Tibial nerve (tissue), 4 donors: ENCODE data around the gene GRB10. TPM values are rescaled to one million over a fixed set of nuclear protein-coding genes. Genes with fewer than 3 reads are reported as not detected.

Source experiments
- DNase-seq, 2 donors: peaks; one replicate each; pipeline ENCODE4 v3.0.0-alpha.2; 2019; ENCODE audit warnings: low spot score in 2 of 2
- H3K27ac ChIP-seq, 4 donors: fragments of 200-600 bp; sonication (generic) in 3 of 4; one replicate each; pipeline ENCODE4 v1.5.1; 2017 to 2019; ENCODE audit warnings: mild to moderate bottlenecking in 1 of 4
- H3K27me3 ChIP-seq, 2 donors: fragments of 200-600 bp; sonication (generic) in 1 of 2; one replicate each; pipeline versions ENCODE4 v1.5.1 to v1.6.0; 2017 to 2019
- H3K36me3 ChIP-seq, 3 donors: fragments of 200-600 bp; sonication (generic); one replicate each; pipeline ENCODE4 v1.5.1; 2018 to 2019
- H3K4me1 ChIP-seq, 4 donors: fragments of 200-600 bp; sonication (generic) in 3 of 4; one replicate each; pipeline ENCODE4 v1.5.1; 2017 to 2019
- H3K4me3 ChIP-seq, 4 donors: fragments of 200-600 bp; sonication (generic) in 3 of 4; one replicate each; pipeline ENCODE4 v1.5.1; 2017 to 2019; ENCODE audit warnings: mild to moderate bottlenecking in 1 of 4, moderate library complexity in 1 of 4
- H3K9me3 ChIP-seq, 4 donors: fragments of 200-600 bp; sonication (generic) in 3 of 4; one replicate each; pipeline ENCODE4 v1.5.1; 2017 to 2019
- CTCF ChIP-seq, 5 experiments: fragments of 200-600 bp in 3 of 5; fragments of 450-650 bp in 2 of 5; sonication (generic) in 3 of 5; IDR thresholded peaks; one replicate each; pipeline ENCODE4 v1.5.1; 2016 to 2019; ENCODE audit warnings: antibody characterized with exemption in 5 of 5, mild to moderate bottlenecking in 3 of 5, moderate library complexity in 2 of 5
- EP300 ChIP-seq, 2 donors: sonication (generic); formaldehyde crosslinking; IDR thresholded peaks; one replicate each; pipeline ENCODE4 v1.6.1; 2017; ENCODE audit warnings: antibody characterized with exemption in 2 of 2, mild to moderate bottlenecking in 1 of 2
- POLR2A ChIP-seq, 2 donors: fragments of 450-650 bp; IDR thresholded peaks; one replicate each; pipeline ENCODE4 v1.6.1; 2017; ENCODE audit warnings: antibody characterized with exemption in 2 of 2, mild to moderate bottlenecking in 2 of 2, moderate library complexity in 2 of 2
- WGBS, 2 donors: methylation state at CpG; one replicate each; pipeline ENCODE4 v1.1.5; 2018; 5-methylcytosine and 5-hydroxymethylcytosine counted together
- total RNA-seq, 4 donors: library from RNA; depleted of rRNA; stranded (reverse); fragments of >200 nt; gene quantifications; one replicate each; pipeline ENCODE4 v1.1.0, GENCODE V29; 2016

GRB10 gene
- total RNA-seq, 4 donors from 2014 or later, result 34.1 to 73.9 (median 56.0) TPM

GRCh38 chr7:50812094-50812493 is 29.4 kb upstream of the GRB10 start:
- no peaks in the 10 kb centered on the region for H3K9me3 ChIP-seq
- peaks cover 0 to 10% (median 0%) of the 10 kb centered on the region in 4 donors for H3K4me1 ChIP-seq
- TF ChIP-seq POLR2A (IDR thresholded peaks at IDR 0.05) (no peak), CTCF (IDR thresholded peaks at IDR 0.05) (no peak), EP300 (IDR thresholded peaks at IDR 0.05) (no peak)
- no peak for DNase-seq
- no peaks in the 10 kb centered on the region for H3K36me3 ChIP-seq
- H3K27me3 ChIP-seq, result no peaks in the 10 kb centered on the region
- H3K4me3 ChIP-seq, result no peak overlapping the region
- no peak overlapping the region for H3K27ac ChIP-seq
- WGBS, 2 donors, result 64 to 67% methylated on average over 6 of the region's 6 CpGs

- H3K9me3 ChIP-seq, result no peaks in the 10 kb centered on the region
- no peak for TF ChIP-seq POLR2A (IDR thresholded peaks at IDR 0.05)
- no peak for TF ChIP-seq EP300 (IDR thresholded peaks at IDR 0.05)
- no peak for TF ChIP-seq CTCF (IDR thresholded peaks at IDR 0.05)
- H3K27me3 ChIP-seq, result no peaks in the 10 kb centered on the region
- WGBS, 2 donors, result 83 to 86% methylated on average over 6 to 14 of the region's 14 CpGs
- peaks cover 0 to 10% (median 0%) of the 10 kb centered on the region in 4 donors for H3K4me1 ChIP-seq
- H3K36me3 ChIP-seq, result no peaks in the 10 kb centered on the region
- no peak overlapping the region for H3K27ac ChIP-seq
- no peak for DNase-seq
- H3K4me3 ChIP-seq, result no peak overlapping the region
Measured at GRCh38 chr7:50808282-50808888, 25.7 kb upstream of the GRB10 start.

- H3K4me3 ChIP-seq, result no peak overlapping the region
- TF ChIP-seq CTCF (IDR thresholded peaks at IDR 0.05), result no peak
- no peak for TF ChIP-seq POLR2A (IDR thresholded peaks at IDR 0.05)
- TF ChIP-seq EP300 (IDR thresholded peaks at IDR 0.05), result no peak
- H3K9me3 ChIP-seq, result no peaks in the 10 kb centered on the region
- H3K36me3 ChIP-seq, result no peaks in the 10 kb centered on the region
- no peak for DNase-seq
- no peak overlapping the region for H3K27ac ChIP-seq
- WGBS, 2 donors, result 72 to 77% methylated on average over 13 to 14 of the region's 14 CpGs
- H3K4me1 ChIP-seq, result peaks cover 0 to under 1% (median 0%) of the 10 kb centered on the region in 4 donors
- H3K27me3 ChIP-seq, result no peaks in the 10 kb centered on the region
Measured at GRCh38 chr7:50807026-50807730, 24.5 kb upstream of the GRB10 start.

- no peak overlapping the region for H3K4me3 ChIP-seq
- 63 to 80% methylated on average over 9 of the region's 9 CpGs for WGBS, 2 donors
- H3K36me3 ChIP-seq, result no peaks in the 10 kb centered on the region
- TF ChIP-seq CTCF (IDR thresholded peaks at IDR 0.05) (no peak), POLR2A (IDR thresholded peaks at IDR 0.05) (no peak), EP300 (IDR thresholded peaks at IDR 0.05) (no peak)
- H3K4me1 ChIP-seq, result no peaks in the 10 kb centered on the region
- no peaks in the 10 kb centered on the region for H3K27me3 ChIP-seq
- no peaks in the 10 kb centered on the region for H3K9me3 ChIP-seq
- H3K27ac ChIP-seq, result no peak overlapping the region
- no peak for DNase-seq
Measured at GRCh38 chr7:50806143-50806542, 23.4 kb upstream of the GRB10 start.

GRCh38 chr7:50805447-50806125 is 22.9 kb upstream of the GRB10 start:
- H3K36me3 ChIP-seq, result no peaks in the 10 kb centered on the region
- H3K4me3 ChIP-seq, result no peak overlapping the region
- no peaks in the 10 kb centered on the region for H3K27me3 ChIP-seq
- H3K9me3 ChIP-seq, result no peaks in the 10 kb centered on the region
- DNase-seq, result no peak
- TF ChIP-seq EP300 (IDR thresholded peaks at IDR 0.05) (no peak), CTCF (IDR thresholded peaks at IDR 0.05) (no peak), POLR2A (IDR thresholded peaks at IDR 0.05) (no peak)
- no peaks in the 10 kb centered on the region for H3K4me1 ChIP-seq
- H3K27ac ChIP-seq, result no peak overlapping the region
- 29 to 35% methylated on average over 5 of the region's 5 CpGs for WGBS, 2 donors
